GM19455 (cell line): ENCODE measurements around the gene CCT8.
A peak's percentile ranks its signal among the peaks of the same experiment; 100 is the strongest.
"Not testable (repeated sequence)": the region's sequence is repeated elsewhere in the genome, so short reads cannot be mapped to it uniquely, and the experiment has no call there.

Experiments
- ATAC-seq: cut with Tn5 transposase; IDR thresholded peaks from one replicate; pipeline ENCODE4 v1.9.1; 2021; ENCODE audit not compliant: unreplicated experiment

The CCT8 gene

GRCh38 chr21:29078869-29079767, 5.7 kb upstream of the CCT8 start:
- ATAC-seq: no peak

GRCh38 chr21:29077651-29078090, 4.2 kb upstream of the CCT8 start:
- no peak for ATAC-seq

- ATAC-seq: not testable (repeated sequence)
These were observed 3.5 kb upstream of the CCT8 start for GRCh38 chr21:29076731-29077640.

GRCh38 chr21:29075706-29076466, 2.4 kb upstream of the CCT8 start:
- ATAC-seq: no peak

- ATAC-seq: no peak
These were observed 1.3 kb upstream of the CCT8 start for GRCh38 chr21:29074783-29075182.

DNA sequence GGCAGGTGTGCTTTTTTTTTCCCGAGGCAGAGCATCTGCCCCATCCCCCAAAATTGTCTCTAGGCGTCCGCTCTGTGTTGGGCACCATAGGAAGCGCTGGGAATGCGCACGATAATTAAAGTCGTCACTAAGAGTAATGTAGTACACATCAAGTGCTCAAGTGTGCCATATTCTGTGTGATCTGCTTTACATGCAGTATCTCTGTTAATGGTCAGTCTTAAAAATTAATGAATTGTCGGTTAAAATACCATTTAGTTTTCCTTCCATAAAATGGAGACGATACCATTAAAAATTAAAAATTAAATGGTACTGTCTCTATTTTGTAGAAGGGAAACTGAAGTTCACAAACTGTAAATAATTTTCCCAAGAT, 544 bp upstream of the CCT8 start:
- ATAC-seq: peak; percentile 18

GRCh38 chr21:29072873-29073221, 601 bp downstream of the CCT8 start:
- ATAC-seq: peak; percentile 1

- peak; percentile 94 for ATAC-seq
These were observed 8.5 kb downstream of the CCT8 start for GRCh38 chr21:29064850-29065481.

GRCh38 chr21:29056538-29057050, 16.9 kb downstream of the CCT8 start:
- ATAC-seq: no peak

GRCh38 chr21:29056005-29056404, 17.4 kb downstream of the CCT8 start:
- no peak for ATAC-seq

DNA sequence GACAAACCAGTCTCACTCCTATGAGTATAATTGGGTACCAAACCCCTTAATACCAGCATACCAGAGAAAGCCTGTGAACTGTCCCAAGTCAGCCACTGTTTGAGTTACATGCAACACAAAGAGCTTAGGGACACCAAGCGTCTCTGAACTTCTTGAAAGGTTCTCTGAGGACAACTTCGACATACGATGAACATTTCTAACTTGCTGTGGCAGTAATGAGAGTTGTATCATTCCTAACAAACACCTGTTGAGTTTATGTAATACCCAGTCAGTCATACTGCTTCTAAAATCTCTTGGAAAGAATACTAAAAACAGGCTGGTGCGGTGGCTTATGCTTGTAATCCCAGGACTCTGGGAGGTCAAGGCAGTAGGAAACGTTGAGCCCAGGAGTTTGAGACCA, 18.4 kb downstream of the CCT8 start:
- no peak for ATAC-seq

- no peak for ATAC-seq
These were observed 19.8 kb downstream of the CCT8 start for GRCh38 chr21:29053656-29054055.

- no peak for ATAC-seq
These were observed 20.4 kb downstream of the CCT8 start for GRCh38 chr21:29053011-29053553.

GRCh38 chr21:29052224-29052623, 21.2 kb downstream of the CCT8 start:
- ATAC-seq: no peak

GRCh38 chr21:29034678-29035077, 38.8 kb downstream of the CCT8 start:
- no peak for ATAC-seq

- no peak for ATAC-seq
These were observed 39.6 kb downstream of the CCT8 start for GRCh38 chr21:29033871-29034270.

GRCh38 chr21:29033301-29033700, 40.1 kb downstream of the CCT8 start:
- no peak for ATAC-seq

DNA sequence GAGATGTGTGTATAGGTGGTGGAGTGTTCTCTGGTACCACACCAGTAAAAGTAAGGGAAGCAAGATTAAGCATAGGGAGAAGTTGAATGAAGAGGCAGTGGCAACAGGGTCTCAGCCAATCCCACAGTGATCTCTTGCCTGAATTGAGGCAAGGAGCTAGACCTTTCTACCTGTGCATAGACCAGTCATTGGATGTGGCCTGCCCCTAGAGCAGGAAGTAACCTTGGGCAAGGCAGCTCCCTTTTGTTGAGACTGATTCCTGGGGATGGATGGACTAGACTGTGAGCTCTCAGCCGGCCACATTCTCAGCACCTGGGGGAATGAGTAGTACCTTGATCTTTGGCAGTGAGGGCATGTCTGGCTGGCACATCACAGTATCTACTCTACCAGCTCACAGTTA, 42.5 kb downstream of the CCT8 start:
- no peak for ATAC-seq

DNA sequence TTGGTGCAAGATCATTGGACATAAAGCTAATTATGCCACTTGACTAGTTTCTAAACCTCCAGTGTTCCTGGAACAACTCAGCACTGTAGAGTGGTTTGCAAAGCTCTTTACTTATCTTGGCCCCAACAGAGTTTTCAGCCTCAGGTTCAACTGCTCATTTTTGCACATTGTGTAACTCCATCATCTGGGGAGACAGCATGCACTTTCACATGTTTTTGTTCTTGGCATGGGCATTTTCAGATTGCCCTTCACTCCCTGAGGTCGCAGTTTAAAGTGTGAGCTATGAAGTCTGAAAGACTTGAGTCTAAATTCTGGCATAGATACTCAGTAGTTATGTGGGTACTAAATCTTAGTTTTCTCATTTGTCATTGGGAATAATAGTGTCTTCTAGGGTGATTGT, 43.9 kb downstream of the CCT8 start:
- no peak for ATAC-seq

- no peak for ATAC-seq
These were observed 48.1 kb downstream of the CCT8 start for GRCh38 chr21:29025328-29025713.
